Thyroid gland (tissue), 4 donors: ENCODE results near the gene TMEM164.

ENCODE experiments used
- POLR2A ChIP-seq, 2 donors: fragments of 450-650 bp; IDR thresholded peaks; one replicate each; pipeline ENCODE4 v1.6.1; 2017; ENCODE audit warnings: antibody characterized with exemption in 2 of 2, mild to moderate bottlenecking in 2 of 2, moderate library complexity in 1 of 2
- TF ChIP-seq, protein P1 (sequence below), 6 experiments: fragments of 200-600 bp in 3 of 6; fragments of 450-650 bp in 3 of 6; sonication (generic) in 3 of 6; IDR thresholded peaks; one replicate each; pipeline ENCODE4 v1.5.1; 2016 to 2019; ENCODE audit warnings: antibody characterized with exemption in 6 of 6, mild to moderate bottlenecking in 2 of 6, inconsistent platforms in 1 of 6, moderate library complexity in 1 of 6

- TF ChIP-seq, protein P1, sequence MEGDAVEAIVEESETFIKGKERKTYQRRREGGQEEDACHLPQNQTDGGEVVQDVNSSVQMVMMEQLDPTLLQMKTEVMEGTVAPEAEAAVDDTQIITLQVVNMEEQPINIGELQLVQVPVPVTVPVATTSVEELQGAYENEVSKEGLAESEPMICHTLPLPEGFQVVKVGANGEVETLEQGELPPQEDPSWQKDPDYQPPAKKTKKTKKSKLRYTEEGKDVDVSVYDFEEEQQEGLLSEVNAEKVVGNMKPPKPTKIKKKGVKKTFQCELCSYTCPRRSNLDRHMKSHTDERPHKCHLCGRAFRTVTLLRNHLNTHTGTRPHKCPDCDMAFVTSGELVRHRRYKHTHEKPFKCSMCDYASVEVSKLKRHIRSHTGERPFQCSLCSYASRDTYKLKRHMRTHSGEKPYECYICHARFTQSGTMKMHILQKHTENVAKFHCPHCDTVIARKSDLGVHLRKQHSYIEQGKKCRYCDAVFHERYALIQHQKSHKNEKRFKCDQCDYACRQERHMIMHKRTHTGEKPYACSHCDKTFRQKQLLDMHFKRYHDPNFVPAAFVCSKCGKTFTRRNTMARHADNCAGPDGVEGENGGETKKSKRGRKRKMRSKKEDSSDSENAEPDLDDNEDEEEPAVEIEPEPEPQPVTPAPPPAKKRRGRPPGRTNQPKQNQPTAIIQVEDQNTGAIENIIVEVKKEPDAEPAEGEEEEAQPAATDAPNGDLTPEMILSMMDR (IDR thresholded peaks at IDR 0.05), result no peak
- TF ChIP-seq POLR2A (IDR thresholded peaks at IDR 0.05), result no peak
Observed at GRCh38 chrX:110131031-110131430, 128.1 kb downstream of the TMEM164 start.
